Stimulated activated CD4-positive, alpha-beta T cell treated with anti-CD3 and anti-CD28 coated beads, TNF-alpha, amount 100 ng/mL, for 1 hour (primary cell): ENCODE results near the gene UTP4.

ENCODE experiments used
- DNase-seq, 3 donors: peaks; one replicate each; pipeline ENCODE4 v3.0.0-alpha.2; 2020; ENCODE audit warnings: low read depth in 3 of 3, low spot score in 1 of 3

The UTP4 gene

GRCh38 chr16:69204172-69204571 lies 71.7 kb downstream of the UTP4 start:
- no peak for DNase-seq

GRCh38 chr16:69209735-69210134 lies 77.3 kb downstream of the UTP4 start:
- DNase-seq, result no peak

- no peak for DNase-seq
These were observed 85.0 kb downstream of the UTP4 start for GRCh38 chr16:69217433-69217832.
